Measurements from ENCODE around the gene PTPRJ.

- TF ChIP-seq CTCF (optimal IDR thresholded peaks at IDR 0.05 in 1 of 3, IDR thresholded peaks at IDR 0.05 in 1 of 3, conservative IDR thresholded peaks at IDR 0.05 in 1 of 3; ENCODE audit: extremely low read depth in 1 of 3, insufficient read depth in 2 of 3, low read length in 3 of 3) (no peak), EZH2 (IDR thresholded peaks at IDR 0.05; ENCODE audit: low read length) (no peak)
These were observed 101.0 kb downstream of the PTPRJ start for GRCh38 chr11:48081151-48082010.
